ENCODE results near the gene PSKH1.

PSKH1 gene

DNA sequence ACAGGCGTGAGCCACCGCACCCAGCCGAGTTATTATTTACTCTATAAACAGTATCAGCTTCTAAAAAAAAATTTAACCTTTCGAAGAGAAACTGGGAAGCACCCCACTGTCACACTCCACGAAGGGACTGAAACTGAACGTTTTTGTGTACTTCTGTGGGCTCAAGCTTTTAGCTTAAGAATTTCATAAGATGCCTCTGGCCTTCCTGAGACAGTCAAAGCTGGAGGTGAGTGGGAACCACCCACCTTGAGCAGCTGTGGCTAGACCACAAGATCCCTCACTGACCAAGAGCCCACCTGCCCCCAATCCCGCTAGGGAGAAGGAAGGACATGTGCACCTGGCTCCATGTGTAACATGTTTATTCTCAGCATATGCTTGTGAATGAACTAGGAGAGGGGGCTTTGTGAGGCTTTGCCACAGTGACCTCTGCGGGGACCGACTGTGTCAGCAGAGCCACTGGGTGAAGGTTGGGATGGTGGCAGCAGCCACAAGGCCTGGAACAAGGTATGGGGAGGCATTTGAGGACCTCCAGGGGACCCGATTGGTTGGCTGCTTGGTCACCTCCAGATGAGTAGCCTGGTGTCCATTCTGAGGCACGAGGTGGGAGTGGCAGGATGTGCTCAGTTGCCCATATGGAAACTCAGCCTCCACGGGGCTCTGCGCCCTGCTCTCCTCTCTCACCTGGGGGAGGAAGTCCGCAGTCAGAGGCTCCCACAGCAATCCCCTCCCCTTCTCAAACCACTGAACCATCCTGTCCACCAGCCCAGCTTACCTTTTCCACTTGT is 82.5 kb downstream of the PSKH1 start:
- DNase-seq = no peak

DNA sequence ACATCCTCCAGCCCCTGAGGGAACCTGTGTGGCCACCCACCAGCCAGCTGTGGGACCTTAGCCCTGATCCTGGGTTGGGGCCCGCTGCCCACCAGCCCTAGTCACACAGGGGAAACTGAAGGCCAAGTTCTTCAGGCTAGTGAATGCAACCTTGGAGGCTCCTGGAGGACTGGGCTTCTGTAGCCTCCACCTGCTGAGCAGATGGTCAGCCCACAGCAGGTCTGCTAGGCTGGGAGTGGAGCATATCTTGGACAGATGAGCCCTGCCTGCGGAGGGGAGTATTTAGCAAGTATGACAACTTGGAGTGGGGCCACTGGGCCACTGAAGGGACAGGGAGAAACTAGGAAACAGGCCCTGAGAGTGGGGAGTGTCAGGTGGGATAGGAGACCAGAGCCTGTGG is 83.2 kb downstream of the PSKH1 start:
- no peak for DNase-seq

DNA sequence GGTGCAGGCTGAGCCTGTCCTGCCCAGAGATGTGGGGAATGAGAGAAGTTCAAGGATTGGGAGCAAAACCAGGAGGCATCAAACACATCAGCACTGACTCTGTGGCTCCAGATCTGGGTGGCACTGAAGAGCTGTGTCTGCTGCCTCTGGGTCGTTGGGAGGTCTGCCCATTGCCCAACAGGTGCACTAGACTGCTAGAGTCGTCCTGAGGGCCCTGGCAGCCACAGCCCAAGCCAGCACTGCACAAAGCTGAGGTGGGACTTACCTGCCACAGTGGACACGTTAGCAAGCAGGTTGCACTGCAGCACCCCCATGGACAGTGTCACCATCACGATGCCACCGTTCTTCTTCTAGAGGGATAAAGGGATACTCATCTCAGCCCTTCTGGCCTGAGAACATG is 84.0 kb downstream of the PSKH1 start:
- no peak for DNase-seq

DNA sequence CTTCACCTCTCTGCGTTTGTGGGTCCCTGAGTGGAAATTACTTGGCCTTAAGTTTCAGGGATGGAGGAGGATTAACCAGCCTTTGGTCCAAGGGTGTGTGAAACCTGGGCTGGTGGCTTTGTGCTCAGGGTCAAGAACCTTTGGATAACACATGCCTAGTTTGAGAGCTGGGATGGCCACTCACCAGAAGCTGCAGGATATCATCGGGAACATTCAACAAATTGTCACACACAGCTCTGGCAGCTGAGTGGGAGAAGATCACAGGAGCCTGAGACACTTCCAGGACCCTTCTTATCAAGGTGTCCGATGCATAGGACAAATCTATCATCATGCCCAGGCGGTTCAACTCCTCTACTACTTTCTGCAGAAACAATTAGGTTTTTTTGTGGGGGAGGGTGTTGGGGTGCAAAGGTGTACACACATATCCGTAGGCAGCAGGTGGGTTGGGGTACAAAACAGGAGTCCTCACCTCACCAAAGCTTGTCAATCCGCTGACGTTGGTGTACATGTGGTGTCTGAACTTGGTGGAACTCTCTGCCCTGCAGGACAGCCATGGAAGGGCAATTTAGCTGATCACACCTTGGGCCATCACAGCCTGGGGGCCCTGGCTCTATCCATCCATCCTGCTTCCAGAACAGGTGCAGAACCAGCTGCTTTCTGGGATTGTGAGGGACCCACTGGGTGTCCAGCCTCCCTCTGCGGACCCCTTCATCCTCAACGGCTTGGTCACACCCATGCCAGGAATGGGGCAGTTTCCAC is 84.6 kb downstream of the PSKH1 start:
- DNase-seq = no peak
